HG02571 (cell line): Measurements from ENCODE around the gene NXF2B.
"Not testable (repeated sequence)": the region's sequence is repeated elsewhere in the genome, so short reads cannot be mapped to it uniquely, and the experiment has no call there.

ENCODE experiments used
- ATAC-seq: cut with Tn5 transposase; IDR thresholded peaks from one replicate; pipeline ENCODE4 v1.9.1; 2021; ENCODE audit warnings: mild to moderate bottlenecking, moderate library complexity; ENCODE audit not compliant: unreplicated experiment

NXF2B gene, protein sequence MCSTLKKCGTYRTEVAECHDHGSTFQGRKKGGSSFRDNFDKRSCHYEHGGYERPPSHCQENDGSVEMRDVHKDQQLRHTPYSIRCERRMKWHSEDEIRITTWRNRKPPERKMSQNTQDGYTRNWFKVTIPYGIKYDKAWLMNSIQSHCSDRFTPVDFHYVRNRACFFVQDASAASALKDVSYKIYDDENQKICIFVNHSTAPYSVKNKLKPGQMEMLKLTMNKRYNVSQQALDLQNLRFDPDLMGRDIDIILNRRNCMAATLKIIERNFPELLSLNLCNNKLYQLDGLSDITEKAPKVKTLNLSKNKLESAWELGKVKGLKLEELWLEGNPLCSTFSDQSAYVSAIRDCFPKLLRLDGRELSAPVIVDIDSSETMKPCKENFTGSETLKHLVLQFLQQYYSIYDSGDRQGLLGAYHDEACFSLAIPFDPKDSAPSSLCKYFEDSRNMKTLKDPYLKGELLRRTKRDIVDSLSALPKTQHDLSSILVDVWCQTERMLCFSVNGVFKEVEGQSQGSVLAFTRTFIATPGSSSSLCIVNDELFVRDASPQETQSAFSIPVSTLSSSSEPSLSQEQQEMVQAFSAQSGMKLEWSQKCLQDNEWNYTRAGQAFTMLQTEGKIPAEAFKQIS

GRCh38 chrX:102439908-102440307 lies at the start of gene NXF2B:
NXF2B (minus strand) TSS chrX:102440008; CDS start chrX:102380036, 59,972 bp downstream.
- not testable (repeated sequence) for ATAC-seq

DNA sequence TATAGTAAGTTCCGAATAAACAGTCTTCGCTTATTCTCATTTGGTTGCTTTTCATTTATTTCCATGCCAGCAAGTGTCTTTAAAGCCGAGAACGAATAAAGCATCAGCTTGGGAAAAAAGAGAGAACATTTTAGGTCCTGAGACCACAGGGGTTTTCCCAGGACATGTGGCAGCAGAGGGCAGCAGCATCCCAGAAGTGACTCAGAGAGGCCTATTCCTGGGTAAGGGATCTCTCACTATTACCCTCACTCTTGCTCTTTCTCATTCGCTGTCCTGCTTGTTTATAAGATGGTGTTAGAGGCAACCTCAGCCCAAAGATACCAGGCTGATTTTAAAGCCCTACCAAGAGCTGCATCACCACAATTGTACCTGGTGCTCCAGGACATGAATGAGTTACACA lies 39.0 kb upstream of the NXF2B start:
- ATAC-seq = not testable (repeated sequence)

- not testable (repeated sequence) for ATAC-seq
Observed at GRCh38 chrX:102471762-102472220, 32.0 kb upstream of the NXF2B start, which contains the start of gene TCP11X2. TCP11X2 (minus strand) TSS chrX:102471812.

DNA sequence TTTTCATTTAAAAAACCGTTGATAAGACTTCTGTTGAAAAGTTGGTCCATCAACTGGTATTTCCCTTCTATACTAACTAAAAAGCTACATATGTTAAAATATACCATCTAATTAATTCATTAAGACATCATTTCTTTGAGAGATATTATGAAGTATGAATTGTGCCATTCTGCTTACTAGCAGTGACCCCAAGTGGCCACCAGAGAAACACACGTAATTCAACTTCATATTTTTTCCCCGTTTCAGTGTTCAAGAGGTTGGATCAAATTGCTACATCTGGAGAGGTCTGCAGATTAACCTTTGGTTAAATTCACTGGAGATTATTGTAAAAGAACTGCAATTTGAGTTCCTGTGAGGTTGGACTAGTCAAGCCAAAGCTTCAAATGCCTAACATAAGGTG lies 30.4 kb upstream of the NXF2B start:
- not testable (repeated sequence) for ATAC-seq

- not testable (repeated sequence) for ATAC-seq
Observed at GRCh38 chrX:102458615-102459014, 18.8 kb upstream of the NXF2B start.

- not testable (repeated sequence) for ATAC-seq
Observed at GRCh38 chrX:102414493-102414892, 25.3 kb downstream of the NXF2B start.

DNA sequence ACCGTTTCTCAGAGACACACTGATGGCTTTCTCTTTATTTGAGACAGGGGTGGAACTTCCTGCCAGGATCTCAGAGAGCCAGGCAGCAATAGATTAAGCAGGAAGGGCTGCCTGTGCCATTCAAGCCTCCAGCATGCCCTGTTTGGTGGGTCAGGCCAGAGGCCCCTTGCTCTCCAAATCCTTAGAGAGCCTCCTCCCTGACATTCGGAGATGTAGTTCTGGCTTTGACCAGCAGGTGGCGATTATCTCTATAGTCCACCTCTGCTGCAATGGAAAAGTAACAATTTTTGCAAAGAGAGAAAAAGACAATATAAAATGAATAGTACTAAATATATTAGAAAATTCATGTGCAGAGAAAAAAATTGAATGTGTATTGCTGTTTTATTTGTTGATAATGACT lies 93.9 kb downstream of the NXF2B start:
- ATAC-seq = no peak

- no peak for ATAC-seq
Observed at GRCh38 chrX:102341867-102342266, 97.9 kb downstream of the NXF2B start.

DNA sequence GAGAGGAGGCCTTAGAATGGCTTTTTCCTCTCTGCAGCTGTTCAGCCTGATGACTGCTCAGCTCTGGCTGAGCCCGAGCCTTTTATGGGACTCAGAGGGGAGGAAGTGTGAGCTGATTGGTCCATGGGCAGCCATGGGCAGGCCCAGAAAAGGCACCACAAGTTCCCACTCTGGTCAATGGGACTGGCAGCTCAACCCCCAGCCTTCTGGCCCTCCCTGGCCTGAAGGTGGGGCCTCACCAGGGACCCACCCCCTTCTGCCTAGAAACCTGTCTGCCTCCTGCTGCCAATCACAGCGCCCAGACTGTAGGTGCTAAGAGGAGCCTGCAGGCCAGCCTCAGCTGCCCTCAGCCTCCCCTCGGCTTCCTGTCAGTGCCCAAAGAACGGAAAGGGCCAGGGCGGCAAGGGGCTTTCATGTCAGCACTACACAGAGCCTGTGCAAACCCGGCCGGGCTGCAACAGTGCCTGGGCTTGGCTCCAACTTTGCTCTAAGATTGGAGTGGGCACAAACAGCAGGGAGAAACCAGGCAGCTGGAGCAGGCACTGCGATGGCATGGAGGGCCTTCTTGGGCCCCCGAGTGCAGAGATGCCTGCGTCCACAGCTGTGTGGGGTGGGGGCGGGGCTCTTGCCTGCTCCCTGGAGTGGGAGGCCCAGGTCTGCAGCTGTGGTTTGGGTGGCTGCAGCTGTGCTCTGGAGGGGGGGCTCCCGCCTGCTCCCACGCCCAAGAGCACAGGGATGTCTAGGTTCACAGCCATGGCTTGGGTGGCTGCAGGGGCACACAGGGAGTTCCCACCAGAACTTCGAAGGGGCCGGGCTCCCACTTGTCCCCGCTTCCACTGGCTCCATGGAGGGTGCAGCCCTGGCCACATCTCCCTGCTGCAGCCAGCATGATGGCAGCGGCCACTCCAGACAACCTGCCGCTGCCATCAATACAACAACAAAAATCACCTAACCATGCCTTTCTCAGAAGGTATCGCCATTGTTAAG lies 100.2 kb downstream of the NXF2B start:
- ATAC-seq = no peak

- no peak for ATAC-seq
Observed at GRCh38 chrX:102338162-102338561, 101.6 kb downstream of the NXF2B start.
